ENCODE measurements around the gene BEST1. TPM values are rescaled to one million over a fixed set of nuclear protein-coding genes. Genes with fewer than 3 reads are reported as not detected.

BEST1 gene
- polyA plus RNA-seq (6.4 and 7.7 TPM in 2 replicates), polyA minus RNA-seq (4.4 and 5.2 TPM in 2 replicates)

DNA sequence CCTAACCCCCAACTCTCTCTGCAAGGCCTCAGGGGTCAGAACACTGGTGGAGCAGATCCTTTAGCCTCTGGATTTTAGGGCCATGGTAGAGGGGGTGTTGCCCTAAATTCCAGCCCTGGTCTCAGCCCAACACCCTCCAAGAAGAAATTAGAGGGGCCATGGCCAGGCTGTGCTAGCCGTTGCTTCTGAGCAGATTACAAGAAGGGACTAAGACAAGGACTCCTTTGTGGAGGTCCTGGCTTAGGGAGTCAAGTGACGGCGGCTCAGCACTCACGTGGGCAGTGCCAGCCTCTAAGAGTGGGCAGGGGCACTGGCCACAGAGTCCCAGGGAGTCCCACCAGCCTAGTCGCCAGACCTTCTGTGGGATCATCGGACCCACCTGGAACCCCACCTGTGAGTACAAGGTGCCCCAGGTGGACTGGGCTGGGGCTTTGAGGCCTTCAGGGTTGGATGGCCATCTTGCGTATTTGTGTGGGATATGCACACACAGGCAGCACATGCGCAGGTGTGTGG lies at the start of gene BEST1:
Gene BEST1 (plus strand): TSS at position 317 of the 513 bp plus-strand sequence. CDS start 1,456 bp downstream, outside the sequence.
- Histone ChIP-seq H3K27me3 (ENCODE audit: insufficient read depth, low read depth, low read length) (peaks cover 11% of the 10 kb centered on the region), H3K9me3 (ENCODE audit: low read length) (no peaks in the 10 kb centered on the region), H2AFZ (ENCODE audit: low read depth, low read length) (peak within 1 kb of the TSS; percentile 24), H3K9ac (ENCODE audit: low read length) (peak within 1 kb of the TSS; percentile 70), H3K79me2 (replicated peaks; ENCODE audit: insufficient read depth, low read length) (no peaks in the 10 kb centered on the region), H3K36me3 (ENCODE audit: insufficient read depth, low read length) (no peaks in the 10 kb centered on the region), H3K27ac (ENCODE audit: low read length) (peak within 1 kb of the TSS; percentile 95), H4K20me1 (ENCODE audit: insufficient read depth) (no peaks in the 10 kb centered on the region), H3K4me3 (ENCODE audit: low read length) (peak within 1 kb of the TSS; percentile 45), H3K9me2 (ENCODE audit: insufficient read depth, low read length) (no peaks in the 10 kb centered on the region), H3F3A (ENCODE audit: insufficient read depth, low read length, poor library complexity, severe bottlenecking) (no peaks in the 10 kb centered on the region), H3K4me2 (ENCODE audit: low read length) (peak within 1 kb of the TSS; percentile 57)
- TF ChIP-seq EZH2 (IDR thresholded peaks at IDR 0.05; ENCODE audit: borderline replicate concordance, insufficient read depth, low read length, poor library complexity, severe bottlenecking): no peak
- TF ChIP-seq POLR2AphosphoS5 (IDR thresholded peaks at IDR 0.05): no peak
- no peak for TF ChIP-seq SMC3 (conservative IDR thresholded peaks at IDR 0.05; ENCODE audit: poor library complexity)

DNA sequence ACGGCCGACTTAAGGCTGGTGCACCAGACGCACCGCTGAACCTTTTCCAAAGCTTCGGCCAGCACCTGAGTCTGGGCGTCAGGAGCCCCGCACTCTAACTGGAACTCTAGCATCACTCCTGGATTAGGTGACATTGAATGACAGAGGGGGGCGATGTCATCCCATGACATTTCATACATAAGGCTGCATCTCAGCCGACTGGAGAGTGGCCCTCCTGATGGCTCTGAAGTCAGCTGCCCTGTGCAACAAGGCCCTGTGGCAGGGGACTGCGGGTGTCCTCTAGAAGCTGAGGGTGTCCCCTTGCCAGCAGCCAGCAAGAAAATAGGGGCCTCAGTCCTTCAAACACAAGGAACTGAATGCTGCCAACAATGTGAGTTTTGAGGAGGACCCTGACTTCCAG lies 48.8 kb upstream of the BEST1 start:
- Histone ChIP-seq H3K36me3 (ENCODE audit: insufficient read depth, low read length) (no peaks in the 10 kb centered on the region), H3K9me3 (ENCODE audit: low read length) (no peaks in the 10 kb centered on the region), H4K20me1 (ENCODE audit: insufficient read depth) (no peaks in the 10 kb centered on the region), H3K27ac (ENCODE audit: low read length) (no peak overlapping the region), H3K27me3 (ENCODE audit: insufficient read depth, low read depth, low read length) (no peaks in the 10 kb centered on the region), H3K4me2 (ENCODE audit: low read length) (no peak overlapping the region), H3K79me2 (replicated peaks; ENCODE audit: insufficient read depth, low read length) (no peaks in the 10 kb centered on the region), H3K9me2 (ENCODE audit: insufficient read depth, low read length) (no peaks in the 10 kb centered on the region), H3K9ac (ENCODE audit: low read length) (no peak overlapping the region), H2AFZ (ENCODE audit: low read depth, low read length) (no peak overlapping the region), H3F3A (ENCODE audit: insufficient read depth, low read length, poor library complexity, severe bottlenecking) (peaks cover 7% of the 10 kb centered on the region), H3K4me3 (ENCODE audit: low read length) (no peak overlapping the region)
- TF ChIP-seq EP300 (conservative IDR thresholded peaks at IDR 0.05; ENCODE audit: poor library complexity, severe bottlenecking) (no peak), EZH2 (IDR thresholded peaks at IDR 0.05; ENCODE audit: borderline replicate concordance, insufficient read depth, low read length, poor library complexity, severe bottlenecking) (no peak), RAD21 (conservative IDR thresholded peaks at IDR 0.05) (no peak), MXI1 (conservative IDR thresholded peaks at IDR 0.05; ENCODE audit: poor library complexity, severe bottlenecking) (no peak), SMC3 (conservative IDR thresholded peaks at IDR 0.05; ENCODE audit: poor library complexity) (no peak), POLR2AphosphoS5 (IDR thresholded peaks at IDR 0.05) (no peak), TAF1 (IDR thresholded peaks at IDR 0.05; ENCODE audit: low read depth) (no peak)
- TF ChIP-seq, protein P1, sequence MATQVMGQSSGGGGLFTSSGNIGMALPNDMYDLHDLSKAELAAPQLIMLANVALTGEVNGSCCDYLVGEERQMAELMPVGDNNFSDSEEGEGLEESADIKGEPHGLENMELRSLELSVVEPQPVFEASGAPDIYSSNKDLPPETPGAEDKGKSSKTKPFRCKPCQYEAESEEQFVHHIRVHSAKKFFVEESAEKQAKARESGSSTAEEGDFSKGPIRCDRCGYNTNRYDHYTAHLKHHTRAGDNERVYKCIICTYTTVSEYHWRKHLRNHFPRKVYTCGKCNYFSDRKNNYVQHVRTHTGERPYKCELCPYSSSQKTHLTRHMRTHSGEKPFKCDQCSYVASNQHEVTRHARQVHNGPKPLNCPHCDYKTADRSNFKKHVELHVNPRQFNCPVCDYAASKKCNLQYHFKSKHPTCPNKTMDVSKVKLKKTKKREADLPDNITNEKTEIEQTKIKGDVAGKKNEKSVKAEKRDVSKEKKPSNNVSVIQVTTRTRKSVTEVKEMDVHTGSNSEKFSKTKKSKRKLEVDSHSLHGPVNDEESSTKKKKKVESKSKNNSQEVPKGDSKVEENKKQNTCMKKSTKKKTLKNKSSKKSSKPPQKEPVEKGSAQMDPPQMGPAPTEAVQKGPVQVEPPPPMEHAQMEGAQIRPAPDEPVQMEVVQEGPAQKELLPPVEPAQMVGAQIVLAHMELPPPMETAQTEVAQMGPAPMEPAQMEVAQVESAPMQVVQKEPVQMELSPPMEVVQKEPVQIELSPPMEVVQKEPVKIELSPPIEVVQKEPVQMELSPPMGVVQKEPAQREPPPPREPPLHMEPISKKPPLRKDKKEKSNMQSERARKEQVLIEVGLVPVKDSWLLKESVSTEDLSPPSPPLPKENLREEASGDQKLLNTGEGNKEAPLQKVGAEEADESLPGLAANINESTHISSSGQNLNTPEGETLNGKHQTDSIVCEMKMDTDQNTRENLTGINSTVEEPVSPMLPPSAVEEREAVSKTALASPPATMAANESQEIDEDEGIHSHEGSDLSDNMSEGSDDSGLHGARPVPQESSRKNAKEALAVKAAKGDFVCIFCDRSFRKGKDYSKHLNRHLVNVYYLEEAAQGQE (IDR thresholded peaks at IDR 0.05; ENCODE audit: borderline replicate concordance): no peak
- TF ChIP-seq, protein P2, sequence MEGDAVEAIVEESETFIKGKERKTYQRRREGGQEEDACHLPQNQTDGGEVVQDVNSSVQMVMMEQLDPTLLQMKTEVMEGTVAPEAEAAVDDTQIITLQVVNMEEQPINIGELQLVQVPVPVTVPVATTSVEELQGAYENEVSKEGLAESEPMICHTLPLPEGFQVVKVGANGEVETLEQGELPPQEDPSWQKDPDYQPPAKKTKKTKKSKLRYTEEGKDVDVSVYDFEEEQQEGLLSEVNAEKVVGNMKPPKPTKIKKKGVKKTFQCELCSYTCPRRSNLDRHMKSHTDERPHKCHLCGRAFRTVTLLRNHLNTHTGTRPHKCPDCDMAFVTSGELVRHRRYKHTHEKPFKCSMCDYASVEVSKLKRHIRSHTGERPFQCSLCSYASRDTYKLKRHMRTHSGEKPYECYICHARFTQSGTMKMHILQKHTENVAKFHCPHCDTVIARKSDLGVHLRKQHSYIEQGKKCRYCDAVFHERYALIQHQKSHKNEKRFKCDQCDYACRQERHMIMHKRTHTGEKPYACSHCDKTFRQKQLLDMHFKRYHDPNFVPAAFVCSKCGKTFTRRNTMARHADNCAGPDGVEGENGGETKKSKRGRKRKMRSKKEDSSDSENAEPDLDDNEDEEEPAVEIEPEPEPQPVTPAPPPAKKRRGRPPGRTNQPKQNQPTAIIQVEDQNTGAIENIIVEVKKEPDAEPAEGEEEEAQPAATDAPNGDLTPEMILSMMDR (IDR thresholded peaks at IDR 0.05; ENCODE audit: poor library complexity, severe bottlenecking): no peak
